OCI-LY1 (cell line): ENCODE data around the gene SLC16A6.

Experiments used
- CTCF ChIP-seq: fragments of 200-600 bp; sonication (generic), shearing (Covaris generic); IDR thresholded peaks from 2 replicates; pipeline ENCODE4 v1.5.1; 2017; ENCODE audit warnings: mild to moderate bottlenecking, antibody characterized with exemption, low read length, moderate library complexity, mixed read lengths
- EZH2 ChIP-seq: fragments of 200-600 bp; sonication (generic), shearing (Covaris generic); IDR thresholded peaks from 2 replicates; pipeline ENCODE4 v1.8.0; 2017; ENCODE audit warnings: borderline replicate concordance, mixed run types, mild to moderate bottlenecking, antibody characterized with exemption, low read length, moderate library complexity, mixed read lengths

GRCh38 chr17:68289473-68289872, 1.5 kb downstream of the SLC16A6 start:
- TF ChIP-seq CTCF (no peak), EZH2 (no peak)
